WI38 (cell line): Measurements from ENCODE around the gene CXorf65.

Experiments
- H3K4me3 ChIP-seq: 2 replicates; pipeline ENCODE4 v1.5.1; 2011; ENCODE audit warnings: low read depth, mild to moderate bottlenecking, control low read depth, low read length
- CTCF ChIP-seq: IDR thresholded peaks from 2 replicates; pipeline ENCODE4 v1.5.1; 2012; ENCODE audit warnings: low read depth, mild to moderate bottlenecking, control low read depth, low read length

CXorf65 gene

GRCh38 chrX:71107245-71107644, 705 bp upstream of the CXorf65 start:
- no peak overlapping the region for H3K4me3 ChIP-seq
- no peak for TF ChIP-seq CTCF

GRCh38 chrX:71105628-71106027, 912 bp downstream of the CXorf65 start:
- no peak for TF ChIP-seq CTCF
- H3K4me3 ChIP-seq = no peak overlapping the region

GRCh38 chrX:71103110-71103983, 3.2 kb downstream of the CXorf65 start:
- no peak for TF ChIP-seq CTCF
- H3K4me3 ChIP-seq = no peak overlapping the region

- H3K4me3 ChIP-seq = no peak overlapping the region
- no peak for TF ChIP-seq CTCF
These were observed 4.2 kb downstream of the CXorf65 start for GRCh38 chrX:71102292-71102691.

GRCh38 chrX:71100581-71101505, 5.7 kb downstream of the CXorf65 start:
- H3K4me3 ChIP-seq = no peak overlapping the region
- no peak for TF ChIP-seq CTCF

- no peak for TF ChIP-seq CTCF
- H3K4me3 ChIP-seq = no peak overlapping the region
These were observed 6.8 kb downstream of the CXorf65 start for GRCh38 chrX:71099736-71100135.

- no peak for TF ChIP-seq CTCF
- no peak overlapping the region for H3K4me3 ChIP-seq
These were observed 7.5 kb downstream of the CXorf65 start for GRCh38 chrX:71098951-71099506.
